ENCODE measurements around the gene RNF224.

Gene RNF224

DNA sequence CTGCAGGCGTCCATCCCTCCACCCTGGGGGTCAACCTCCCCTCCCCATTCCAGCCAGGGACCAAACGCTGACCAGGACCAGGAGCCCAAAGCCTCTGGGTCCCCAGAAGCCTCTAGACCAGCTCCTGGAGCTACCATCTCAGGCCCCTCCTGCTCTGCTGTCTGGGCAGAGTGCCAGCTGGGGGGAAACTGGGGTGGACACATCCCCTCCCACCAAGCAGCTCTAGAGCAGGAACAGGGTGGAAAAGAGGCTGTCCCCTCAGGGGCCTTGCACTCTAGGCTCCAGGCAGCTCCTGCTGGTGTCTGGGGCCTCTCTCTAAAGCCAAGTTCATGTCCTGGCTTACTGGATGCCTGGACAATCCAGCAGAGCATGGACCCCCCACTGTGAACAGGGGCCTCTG lies 34.4 kb upstream of the RNF224 start:
- no peak for DNase-seq

DNA sequence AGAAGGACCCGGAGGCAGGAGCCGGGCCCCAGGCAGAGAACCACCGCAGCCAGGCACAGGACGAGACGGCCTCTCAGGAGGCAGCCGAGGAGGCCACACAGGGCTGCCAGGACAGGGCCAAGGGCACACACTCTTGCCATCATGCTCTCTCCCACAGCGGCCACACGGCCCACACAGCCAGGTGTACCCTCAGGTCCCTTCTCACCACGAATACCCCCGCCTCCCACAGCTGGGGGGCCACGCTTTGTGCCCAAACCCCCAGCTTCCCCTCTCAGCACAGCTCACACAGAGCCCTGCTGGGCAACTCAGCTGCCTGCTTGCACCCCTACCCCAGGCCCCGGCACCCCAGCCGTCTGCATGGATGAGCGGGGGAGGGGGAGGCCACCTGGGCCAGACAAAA lies 33.5 kb upstream of the RNF224 start:
- DNase-seq = no peak

DNA sequence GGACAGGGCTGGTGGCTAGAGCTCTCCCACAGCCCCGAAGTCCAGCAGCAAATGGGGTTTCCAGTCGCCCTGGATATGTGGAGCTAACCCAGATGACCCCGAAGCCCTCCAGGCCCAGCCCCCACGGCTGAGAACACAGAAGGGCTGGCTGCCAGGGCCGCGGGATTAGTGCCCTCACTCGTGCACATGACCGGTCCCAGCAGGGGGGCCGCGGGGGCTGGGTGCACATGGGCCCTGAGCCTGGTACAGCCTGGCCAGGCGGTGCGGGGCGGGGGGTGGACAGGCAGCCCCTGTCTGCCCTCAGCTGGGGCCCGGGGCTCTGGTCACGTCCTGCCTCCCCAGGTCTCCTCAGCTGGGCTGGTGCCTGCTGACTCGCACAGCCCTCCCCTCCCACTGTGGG lies 32.9 kb upstream of the RNF224 start:
- no peak for DNase-seq

DNA sequence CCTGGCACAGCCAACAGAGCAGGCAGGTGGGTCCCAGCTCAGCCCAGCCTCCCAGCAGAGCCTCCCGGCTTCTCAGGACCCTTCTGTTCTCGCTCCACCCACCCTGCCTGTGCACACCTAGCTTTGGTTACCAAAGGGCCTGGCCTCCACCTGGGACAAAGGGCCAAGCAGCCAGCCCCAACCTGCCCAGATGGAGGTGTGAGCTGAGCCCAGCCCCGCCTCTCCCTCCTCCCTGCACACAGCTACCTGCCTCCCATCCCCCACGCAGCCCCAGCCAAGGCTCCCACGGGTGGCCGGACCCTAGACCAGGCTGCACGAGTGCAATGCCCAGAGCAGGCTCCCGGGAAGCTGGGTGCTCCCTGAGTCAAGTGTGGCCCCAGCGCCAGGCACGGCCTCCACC lies 32.4 kb upstream of the RNF224 start:
- peak in 1 of 2 experiments; percentile 33 for DNase-seq

DNA sequence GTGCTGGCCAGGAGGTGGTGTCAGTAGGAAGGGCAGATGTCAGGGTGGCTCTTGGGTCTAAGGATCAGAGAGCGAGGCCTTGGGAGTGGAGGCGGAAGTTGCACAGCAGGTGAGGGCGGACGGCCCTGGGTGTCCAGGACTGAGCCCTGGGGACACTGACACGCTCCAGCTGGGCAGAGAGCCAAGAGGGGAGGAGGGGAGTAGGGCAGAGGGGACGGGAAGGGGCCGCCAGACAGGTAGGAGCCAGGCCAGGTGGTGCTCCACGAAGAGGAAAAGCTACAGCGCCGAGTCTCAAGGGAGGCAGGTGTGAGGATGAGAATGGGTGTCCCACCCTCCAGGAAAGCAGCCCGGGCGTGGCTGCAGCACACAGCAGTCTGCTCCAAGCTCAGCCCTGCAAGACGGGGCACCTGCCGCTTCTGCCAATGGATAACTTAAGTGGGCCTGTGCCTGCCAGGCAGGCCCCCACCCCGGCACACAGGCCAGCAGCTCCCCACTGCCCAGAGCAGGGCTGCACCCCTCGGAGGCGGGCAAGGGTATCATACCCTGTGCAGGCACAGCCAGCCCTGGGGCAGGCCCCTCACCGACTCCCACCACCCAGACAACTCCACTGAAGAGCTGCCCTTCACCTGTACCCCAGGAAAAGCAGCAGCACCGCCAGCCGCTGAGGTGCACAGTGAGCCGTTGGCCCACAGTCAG lies 31.6 kb upstream of the RNF224 start:
- peak; percentile 86 to 93 for DNase-seq

DNA sequence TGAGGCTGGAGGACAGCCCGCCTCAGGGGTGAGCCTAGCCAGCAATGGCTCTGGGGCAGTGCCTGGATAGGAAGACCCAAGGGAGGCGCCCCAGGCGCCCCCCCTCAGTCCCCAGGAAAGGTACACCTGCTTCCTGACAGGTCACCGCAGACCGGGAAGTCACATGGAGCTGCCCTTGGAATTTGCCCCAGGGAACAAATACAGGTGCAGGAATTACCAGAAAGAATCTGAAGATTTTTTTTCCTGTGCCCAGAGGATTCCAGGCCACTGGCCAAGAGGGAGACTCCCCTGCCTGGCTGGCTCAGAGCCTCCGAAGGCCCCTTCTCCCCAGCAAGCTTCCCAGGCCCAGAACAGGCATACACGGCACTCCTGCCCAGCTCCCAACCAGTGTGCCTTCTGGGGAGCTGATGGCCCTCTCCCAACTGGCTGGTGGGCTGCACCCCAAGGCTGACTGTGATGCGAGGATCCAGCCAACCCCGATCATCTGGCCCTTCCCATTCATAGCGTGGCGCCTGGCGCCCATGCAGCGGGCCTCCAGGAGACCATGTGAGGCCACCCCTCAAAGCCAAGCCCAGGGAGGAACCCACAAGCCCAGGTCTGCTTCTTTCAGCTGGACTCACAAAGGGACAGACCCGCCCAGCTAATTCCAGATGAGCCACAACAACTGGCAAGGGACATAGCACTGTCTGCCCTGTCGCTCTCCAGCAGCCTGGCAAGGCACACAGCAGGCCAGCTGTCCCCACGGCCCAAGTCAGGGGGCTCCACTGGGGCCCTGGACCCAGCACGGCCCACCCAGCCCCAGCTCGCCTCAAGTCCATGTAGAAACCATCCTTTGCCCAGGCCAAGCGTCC lies 29.0 kb upstream of the RNF224 start:
- DNase-seq = peak in 1 of 2 experiments; percentile 44

DNA sequence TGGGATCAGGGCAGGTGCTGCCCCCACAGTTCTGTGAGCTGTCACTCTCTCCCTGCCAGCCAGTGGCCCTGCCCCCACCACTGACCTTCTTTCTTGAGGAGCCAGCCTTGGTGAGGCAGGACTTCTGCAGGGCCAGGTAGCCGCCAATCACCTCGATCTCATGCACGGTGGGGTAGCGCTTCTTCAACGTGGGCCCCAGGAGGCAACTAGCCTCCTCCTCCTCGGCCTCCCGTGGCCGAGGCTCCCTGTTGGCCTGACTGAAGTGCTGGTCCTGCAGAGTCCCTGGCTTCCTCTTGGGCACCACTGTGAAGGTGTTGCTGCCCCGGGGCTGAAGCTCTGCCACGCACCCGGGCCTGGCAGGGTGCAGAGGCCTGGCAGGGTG lies 28.4 kb upstream of the RNF224 start:
- no peak for DNase-seq

DNA sequence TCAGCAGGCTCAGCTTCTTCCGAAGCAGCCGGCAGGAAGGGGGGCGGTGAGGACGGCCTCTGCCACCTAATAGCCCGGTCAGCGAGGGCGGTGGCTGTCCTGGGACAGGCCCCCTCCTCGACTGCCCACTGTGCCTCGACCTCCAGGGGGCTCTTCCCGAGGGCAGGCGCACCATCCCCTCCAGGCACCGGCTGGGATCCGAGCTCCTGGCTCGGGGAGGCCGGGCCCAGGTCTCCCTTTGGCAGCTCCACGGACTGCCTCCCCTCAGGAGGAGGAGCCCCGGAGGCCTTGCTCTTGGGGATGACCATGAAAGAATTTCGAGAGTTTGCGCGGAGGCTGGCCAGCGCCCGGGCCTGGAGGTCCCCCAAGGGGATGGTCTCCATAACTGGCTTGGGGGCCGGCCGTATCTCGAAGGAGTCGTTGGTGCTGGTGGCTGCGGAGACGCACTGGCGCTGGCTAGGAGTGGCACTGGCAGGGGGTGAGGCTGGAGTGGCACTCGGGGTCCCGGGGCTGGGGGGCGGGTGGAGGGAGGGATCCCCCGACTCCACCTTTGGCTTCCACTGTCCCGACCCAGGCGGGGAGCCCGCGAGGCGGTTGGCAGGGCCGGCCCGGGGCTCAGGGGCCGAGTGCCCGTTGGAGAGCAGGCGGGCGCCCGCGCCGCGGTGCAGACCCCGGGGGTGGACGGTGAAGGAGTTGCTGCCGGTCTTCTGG lies 27.7 kb upstream of the RNF224 start:
- DNase-seq = no peak

DNA sequence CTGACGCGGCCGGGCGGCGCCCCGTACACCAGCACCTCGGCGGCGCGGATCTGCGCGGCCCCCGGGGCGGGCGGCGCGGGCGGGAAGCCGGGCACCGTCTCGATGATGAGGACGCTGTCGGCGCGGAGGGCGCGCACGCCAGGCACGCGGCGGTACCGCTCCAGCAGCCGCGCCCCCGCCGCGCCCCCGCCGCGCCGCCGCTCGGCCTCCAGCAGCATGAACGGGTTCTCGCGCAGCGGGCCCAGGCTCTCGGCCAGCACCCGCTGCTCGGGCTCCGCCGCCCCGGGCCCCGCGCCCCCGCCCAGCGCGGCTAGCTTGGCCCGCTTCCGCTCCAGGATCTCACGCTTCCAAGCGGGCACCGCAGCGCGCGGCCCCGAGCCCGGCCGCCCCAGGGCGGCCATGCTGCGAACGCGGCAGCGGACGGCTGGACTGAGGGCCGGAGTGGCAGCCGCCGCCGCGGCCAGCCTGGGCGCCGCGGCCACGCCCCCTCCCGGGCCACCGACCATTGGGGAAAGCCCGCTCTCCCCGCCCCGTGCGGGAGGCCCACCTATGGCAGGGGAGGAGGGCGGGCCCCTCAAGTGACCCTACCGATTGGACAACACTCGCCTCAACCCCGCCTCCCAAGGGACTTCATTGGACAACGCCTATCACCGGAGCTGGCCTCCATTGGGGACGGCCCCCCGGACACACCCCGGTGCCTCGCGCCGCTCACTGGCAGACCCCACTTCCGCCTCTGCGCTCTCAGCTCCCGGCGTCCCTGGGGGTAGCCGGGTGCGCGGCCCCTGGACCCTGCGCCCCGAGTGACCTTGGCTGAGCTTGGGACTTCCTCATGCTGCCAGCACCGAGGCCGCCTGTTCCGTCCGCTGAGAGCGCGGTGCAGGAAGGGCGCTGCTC lies 26.7 kb upstream of the RNF224 start, which contains the start of gene TPRN:
TPRN (minus strand) TSS at position 431 of the 894 bp plus-strand sequence; CDS start at position 401, 30 bp downstream.
- peak; percentile 99 for DNase-seq

DNA sequence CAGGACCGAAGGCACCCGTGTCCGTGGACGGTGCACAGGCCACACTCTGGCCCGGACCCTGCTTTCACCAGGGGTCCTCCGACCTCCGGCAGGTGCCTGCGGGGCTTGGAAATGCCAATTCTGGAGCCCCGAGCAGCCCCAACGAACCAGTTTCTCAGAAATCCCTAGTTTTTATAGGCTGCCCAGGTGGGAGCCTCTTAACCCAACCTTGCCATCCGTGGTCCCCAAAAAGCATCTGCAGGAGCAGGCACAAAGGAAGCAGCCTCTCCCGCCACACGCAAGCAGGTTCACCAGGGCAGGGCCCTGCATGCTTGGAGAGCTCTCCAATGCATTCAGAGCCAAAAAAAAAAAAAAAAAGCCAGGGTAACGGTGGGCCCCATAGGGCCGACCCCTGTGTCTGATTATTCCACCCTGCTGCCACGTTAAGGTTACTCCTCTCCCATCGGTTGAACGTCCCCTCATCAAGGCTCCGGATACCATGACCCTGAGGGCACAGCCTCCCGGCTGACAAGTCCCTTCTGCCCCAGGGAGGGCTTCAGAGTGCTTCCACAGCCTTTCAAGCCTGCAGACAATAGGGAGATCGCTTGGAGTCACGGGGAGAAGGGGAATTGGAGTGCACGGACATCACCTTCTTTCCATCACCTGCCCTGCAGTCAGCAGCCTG lies 26.0 kb upstream of the RNF224 start:
- no peak for DNase-seq

DNA sequence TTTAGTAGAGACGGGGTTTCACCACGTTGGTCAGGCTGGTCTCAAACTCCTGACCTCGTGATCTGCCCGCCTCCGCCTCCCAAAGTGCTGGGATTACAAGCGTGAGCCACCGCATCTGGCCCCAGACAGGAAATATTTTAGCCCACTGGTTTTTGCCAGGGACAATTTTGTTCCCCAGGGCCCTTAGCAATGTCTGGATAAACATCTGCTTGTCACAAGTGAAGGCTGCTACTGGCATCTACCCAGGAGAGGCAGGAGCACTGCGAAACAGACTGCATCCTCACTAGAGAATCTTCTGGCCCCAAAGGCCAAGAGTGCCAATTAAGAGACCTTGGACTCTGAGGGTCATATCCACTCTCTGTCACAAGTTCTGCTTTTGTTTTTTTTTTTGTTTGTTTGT lies 24.3 kb upstream of the RNF224 start:
- no peak for DNase-seq

DNA sequence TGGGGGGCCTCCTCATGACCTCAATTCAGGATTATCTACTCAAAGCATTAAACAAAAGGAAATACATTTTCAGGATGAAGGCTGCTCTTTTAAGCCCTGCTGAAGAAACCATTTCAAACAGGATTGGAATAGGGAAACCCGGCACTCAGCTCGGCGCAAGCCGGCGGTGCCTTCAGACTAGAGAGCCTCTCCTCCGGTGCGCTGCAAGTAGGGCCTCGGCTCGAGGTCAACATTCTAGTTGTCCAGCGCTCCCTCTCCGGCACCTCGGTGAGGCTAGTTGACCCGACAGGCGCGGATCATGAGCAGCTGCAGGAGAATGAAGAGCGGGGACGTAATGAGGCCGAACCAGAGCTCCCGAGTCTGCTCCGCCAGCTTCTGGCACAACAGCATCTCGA lies 22.6 kb upstream of the RNF224 start:
- DNase-seq = no peak

DNA sequence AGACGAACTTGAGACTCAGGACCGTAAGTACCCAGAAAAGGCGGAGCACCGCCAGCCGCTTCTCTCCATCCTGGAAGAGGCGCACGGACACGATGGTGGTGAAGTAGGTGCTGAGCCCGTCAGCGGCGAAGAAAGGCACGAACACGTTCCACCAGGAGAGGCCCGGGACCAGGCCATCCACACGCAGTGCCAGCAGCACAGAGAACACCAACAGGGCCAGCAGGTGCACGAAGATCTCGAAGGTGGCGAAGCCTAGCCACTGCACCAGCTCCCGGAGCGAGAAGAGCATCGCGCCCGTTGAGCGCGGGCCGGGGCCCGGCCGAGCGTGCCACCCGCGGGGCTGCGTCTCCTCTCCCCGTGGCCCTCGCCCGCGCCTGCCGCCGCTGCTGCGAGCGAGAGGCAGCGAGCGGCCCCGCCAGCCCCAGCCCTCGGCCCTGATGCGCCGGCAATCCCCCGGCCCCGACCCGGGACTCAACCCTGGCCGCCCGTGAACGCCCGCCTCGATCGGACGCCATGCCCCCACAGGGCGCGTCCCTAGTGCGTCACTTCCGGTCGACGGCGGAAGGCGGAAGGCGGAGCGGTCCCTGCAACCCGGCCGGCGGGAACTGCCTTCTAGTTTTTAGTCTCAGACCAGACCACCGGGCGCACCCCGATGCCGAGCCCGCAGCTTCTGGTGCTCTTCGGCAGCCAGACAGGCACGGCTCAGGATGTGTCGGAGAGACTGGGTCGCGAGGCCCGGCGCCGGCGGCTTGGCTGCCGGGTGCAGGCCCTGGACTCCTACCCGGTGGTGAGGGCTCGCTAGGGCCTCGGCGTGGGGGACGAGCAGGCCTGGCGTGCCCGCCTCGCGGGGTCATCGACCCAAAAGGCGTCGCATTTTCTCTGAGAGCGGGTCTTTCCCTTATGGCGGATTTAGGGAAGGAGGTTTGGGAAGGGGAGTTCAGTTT lies 21.9 kb upstream of the RNF224 start, which contains the start of the genes NDOR1 and TMEM203:
NDOR1 (plus strand) TSS at position 575 of the 944 bp plus-strand sequence; CDS start at position 653, 78 bp downstream.
TMEM203 (minus strand) TSS at position 523 of the 944 bp plus-strand sequence; CDS start at position 289, 234 bp downstream.
- peak; percentile 82 to 85 for DNase-seq

DNA sequence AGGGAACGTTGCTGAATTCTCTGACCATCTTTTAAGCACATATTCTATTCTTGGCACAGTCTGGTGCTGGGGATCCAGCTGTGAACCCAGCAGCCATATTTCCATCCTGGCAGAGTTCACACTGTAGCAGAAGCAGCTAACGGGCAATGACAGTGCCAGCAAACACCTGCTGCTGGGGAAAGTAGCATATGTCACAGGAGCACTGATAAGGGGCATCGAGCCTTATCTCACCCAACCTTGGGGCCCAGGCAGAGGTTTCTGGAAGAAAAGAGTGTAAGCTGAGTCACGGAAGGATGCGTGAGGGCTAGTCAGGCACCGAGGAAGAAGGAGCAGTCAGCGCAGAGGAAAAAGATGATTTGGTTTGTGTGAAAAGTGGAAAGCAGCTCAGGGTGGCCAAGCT lies 20.7 kb upstream of the RNF224 start:
- no peak for DNase-seq

DNA sequence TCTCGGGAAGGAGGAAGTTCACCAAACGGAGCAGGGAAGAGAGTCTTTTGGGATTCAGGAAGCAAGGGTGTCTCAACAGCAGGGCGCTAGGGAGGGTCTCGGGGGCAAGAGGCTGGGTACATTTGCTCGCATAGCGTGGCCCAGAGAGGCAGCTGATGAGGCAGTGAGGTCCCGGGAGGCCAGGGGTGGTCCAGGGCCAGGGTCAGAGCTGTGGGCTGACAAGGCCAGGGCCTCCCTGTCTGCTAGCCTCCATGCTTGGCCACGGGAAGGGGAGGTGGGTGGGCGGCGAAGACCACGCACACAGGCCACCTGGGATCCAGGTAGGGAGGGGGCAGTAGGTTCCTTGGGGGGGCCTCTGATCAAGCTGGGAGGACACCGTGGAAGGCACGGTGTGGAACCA lies 15.8 kb upstream of the RNF224 start:
- DNase-seq = no peak

DNA sequence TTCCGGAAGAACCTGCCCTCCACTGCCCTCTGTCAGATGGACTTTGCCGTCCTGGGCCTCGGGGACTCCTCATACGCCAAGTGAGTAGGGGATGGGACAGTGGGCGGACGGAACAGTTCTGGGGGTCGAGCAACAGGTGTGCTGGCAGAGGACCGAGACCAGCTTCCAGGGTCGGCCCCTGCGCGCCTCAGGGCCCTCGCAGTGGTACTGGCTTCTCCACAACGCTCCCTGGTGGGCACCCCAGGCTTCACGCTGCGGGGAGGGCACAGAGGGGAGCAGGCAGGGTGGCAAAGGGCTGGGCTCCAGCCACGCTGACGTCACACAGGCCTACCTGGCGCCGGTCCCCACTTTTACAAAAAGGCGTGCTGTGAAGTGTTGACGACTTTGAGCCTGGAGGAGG lies 14.8 kb upstream of the RNF224 start:
- DNase-seq = no peak

DNA sequence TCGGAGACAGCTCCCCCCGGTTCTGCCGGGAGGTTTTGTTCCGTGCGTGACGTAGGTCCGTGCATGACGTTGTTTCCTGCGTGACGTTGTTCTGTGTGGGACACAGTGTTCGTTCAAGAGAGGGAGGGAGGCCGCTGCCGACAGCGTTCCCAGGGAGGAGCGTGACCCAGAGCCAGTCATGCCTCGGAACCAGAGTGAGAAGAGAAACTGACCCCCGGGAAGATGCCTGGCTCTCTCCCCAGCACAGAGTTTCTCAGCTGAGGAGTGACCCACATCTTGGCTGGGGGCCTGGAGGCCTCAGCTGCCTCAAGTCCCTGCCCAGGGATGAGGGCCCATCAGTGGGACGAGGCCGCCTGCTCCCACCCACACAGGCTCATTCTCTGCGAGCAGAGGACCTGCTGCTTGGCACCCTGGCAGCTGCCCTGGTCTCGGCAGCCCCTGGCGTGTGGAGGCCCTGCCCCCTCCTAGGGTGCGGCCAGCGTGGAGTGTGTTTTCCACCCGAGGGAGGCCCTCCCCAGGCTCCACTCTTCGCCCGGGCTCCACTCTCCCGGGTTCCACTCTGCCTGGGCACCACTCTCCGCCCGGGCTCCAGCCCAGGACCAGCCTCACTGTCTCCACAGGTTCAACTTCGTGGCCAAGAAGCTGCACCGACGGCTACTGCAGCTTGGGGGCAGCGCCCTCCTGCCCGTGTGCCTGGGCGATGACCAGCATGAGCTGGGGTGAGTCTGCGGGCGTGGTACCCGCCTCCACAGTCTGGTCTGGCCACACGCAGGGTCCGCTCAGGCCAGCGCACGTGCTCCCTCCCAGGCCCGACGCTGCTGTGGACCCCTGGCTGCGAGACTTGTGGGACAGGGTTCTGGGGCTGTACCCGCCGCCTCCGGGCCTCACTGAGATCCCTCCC lies 13.9 kb upstream of the RNF224 start:
- DNase-seq = no peak

DNA sequence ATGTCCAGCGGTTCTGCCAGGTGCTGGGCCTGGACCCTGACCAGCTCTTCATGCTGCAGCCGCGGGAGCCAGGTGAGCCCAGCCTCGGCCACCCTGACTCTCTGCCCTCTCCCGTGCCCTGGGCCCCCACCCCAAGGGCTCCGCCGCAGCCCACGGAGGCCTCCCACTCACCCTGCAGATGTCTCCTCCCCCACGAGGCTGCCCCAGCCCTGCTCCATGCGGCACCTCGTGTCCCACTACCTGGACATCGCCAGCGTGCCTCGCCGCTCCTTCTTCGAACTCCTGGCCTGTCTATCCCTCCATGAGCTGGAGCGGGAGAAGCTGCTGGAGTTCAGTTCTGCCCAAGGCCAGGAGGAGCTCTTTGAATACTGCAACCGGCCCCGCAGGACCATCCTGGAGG lies 12.7 kb upstream of the RNF224 start:
- DNase-seq = no peak

DNA sequence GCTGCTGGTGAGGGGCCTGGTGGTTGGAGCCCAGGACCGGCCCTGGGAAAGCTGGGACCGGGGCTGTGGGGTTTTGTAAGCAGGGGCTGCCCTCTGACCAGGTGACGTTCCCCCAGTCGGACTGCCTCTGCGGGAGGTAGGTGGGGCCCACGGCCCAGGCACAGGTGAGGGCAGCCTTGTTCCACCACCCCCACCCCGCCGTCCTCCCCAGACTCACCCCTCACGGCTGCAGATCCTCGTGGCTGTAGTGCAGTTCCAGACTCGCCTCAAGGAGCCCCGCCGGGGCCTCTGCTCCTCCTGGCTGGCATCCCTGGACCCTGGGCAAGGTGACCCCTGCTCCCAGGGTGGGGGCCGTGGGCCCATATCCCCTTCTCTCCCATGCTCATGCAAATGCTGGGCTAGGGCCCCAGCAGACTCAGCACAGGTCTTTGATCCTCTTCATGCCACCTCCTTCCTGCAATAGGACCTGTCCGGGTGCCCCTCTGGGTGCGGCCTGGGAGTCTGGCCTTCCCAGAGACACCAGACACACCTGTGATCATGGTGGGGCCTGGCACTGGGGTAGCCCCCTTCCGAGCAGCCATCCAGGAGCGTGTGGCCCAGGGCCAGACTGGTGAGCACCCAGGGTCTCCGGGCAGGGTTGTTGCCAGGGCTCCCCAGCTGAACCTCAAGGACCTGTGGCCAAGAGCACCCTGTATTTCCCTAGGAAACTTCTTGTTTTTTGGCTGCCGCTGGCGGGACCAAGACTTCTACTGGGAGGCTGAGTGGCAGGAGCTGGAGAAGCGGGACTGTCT lies 11.9 kb upstream of the RNF224 start:
- no peak for DNase-seq
